Neural cell (in vitro differentiated cells): Measurements from ENCODE around the gene PPP1R12B. TPM values are rescaled to one million over a fixed set of nuclear protein-coding genes. Genes with fewer than 3 reads are reported as not detected.

Experiments
- H2AFZ ChIP-seq: fragments of 200-600, 300-800 bp; sonication (generic), shearing (Covaris generic); 2 replicates; pipeline ENCODE4 v1.6.0; 2014; ENCODE audit warnings: low read depth, mild to moderate bottlenecking, antibody characterized with exemption, low read length, moderate library complexity
- H3F3A ChIP-seq: fragments of 200-600 bp; shearing (Covaris generic); 2 replicates; pipeline ENCODE4 v1.6.1; 2016; ENCODE audit warnings: mild to moderate bottlenecking, moderate library complexity, mixed read lengths, antibody characterized with exemption, low read length; ENCODE audit not compliant: insufficient read depth, poor library complexity, severe bottlenecking
- H3K27ac ChIP-seq: fragments of 200-600, 300-800 bp; sonication (generic), shearing (Covaris generic); 2 replicates; pipeline ENCODE4 v1.5.1; 2014; ENCODE audit warnings: mild to moderate bottlenecking, low read length, moderate library complexity
- H3K27me3 ChIP-seq: fragments of 300-800, 200-600 bp; sonication (generic), shearing (Covaris generic); 2 replicates; pipeline ENCODE4 v1.6.0; 2014; ENCODE audit warnings: mild to moderate bottlenecking, low read depth, low read length, moderate library complexity; ENCODE audit not compliant: insufficient read depth
- H3K36me3 ChIP-seq: fragments of 300-800, 200-600 bp; sonication (generic), shearing (Covaris generic); 2 replicates; pipeline ENCODE4 v1.5.1; 2014; ENCODE audit warnings: mild to moderate bottlenecking, antibody characterized with exemption, low read length, moderate library complexity; ENCODE audit not compliant: insufficient read depth
- H3K4me2 ChIP-seq: fragments of 300-800, 200-600 bp; sonication (generic), shearing (Covaris generic); 2 replicates; pipeline ENCODE4 v1.6.0; 2014; ENCODE audit warnings: mild to moderate bottlenecking, low read length
- H3K4me3 ChIP-seq: fragments of 300-800, 200-600 bp; sonication (generic), shearing (Covaris generic); 2 replicates; pipeline ENCODE4 v1.5.1; 2014; ENCODE audit warnings: mild to moderate bottlenecking, low read length, moderate library complexity
- H3K79me2 ChIP-seq: fragments of 200-600 bp; shearing (Covaris generic); replicated peaks from 2 replicates; pipeline ENCODE4 v1.6.0; 2014; ENCODE audit warnings: mild to moderate bottlenecking, low read length, moderate library complexity; ENCODE audit not compliant: insufficient read depth
- H3K9ac ChIP-seq: fragments of 300-800, 200-600 bp; sonication (generic), shearing (Covaris generic); 2 replicates; pipeline ENCODE4 v1.6.1; 2016; ENCODE audit warnings: mild to moderate bottlenecking, low read length, mixed read lengths
- H3K9me2 ChIP-seq: fragments of 200-600 bp; shearing (Covaris generic); 2 replicates; pipeline ENCODE4 v1.6.1; 2016; ENCODE audit warnings: mild to moderate bottlenecking, low read length, mixed read lengths; ENCODE audit not compliant: insufficient read depth
- H3K9me3 ChIP-seq: fragments of 200-600, 300-800 bp; sonication (generic), shearing (Covaris generic); 2 replicates; pipeline ENCODE4 v1.6.1; 2016; ENCODE audit warnings: mild to moderate bottlenecking, mixed run types, low read length, moderate library complexity, mixed read lengths
- H4K20me1 ChIP-seq: fragments of 200-600 bp; shearing (Covaris generic); 2 replicates; pipeline ENCODE4 v1.6.1; 2016; ENCODE audit warnings: mild to moderate bottlenecking, mixed run types; ENCODE audit not compliant: insufficient read depth
- EP300 ChIP-seq: fragments of 450-650 bp; conservative IDR thresholded peaks from 2 replicates; pipeline ENCODE4 v1.6.1; 2014; ENCODE audit warnings: antibody characterized with exemption, mild to moderate bottlenecking, moderate library complexity; ENCODE audit not compliant: poor library complexity, severe bottlenecking
- EZH2 ChIP-seq: fragments of 200-600, 300-800 bp; shearing (Covaris generic), sonication (generic); IDR thresholded peaks from 2 replicates; pipeline ENCODE4 v1.6.1; 2014; ENCODE audit warnings: antibody characterized with exemption, low read length, borderline replicate concordance, mild to moderate bottlenecking; ENCODE audit not compliant: insufficient read depth, poor library complexity, severe bottlenecking
- MXI1 ChIP-seq: fragments of 450-650 bp; conservative IDR thresholded peaks from 2 replicates; pipeline ENCODE4 v1.6.1; 2014; ENCODE audit warnings: antibody characterized with exemption, mild to moderate bottlenecking; ENCODE audit not compliant: poor library complexity, severe bottlenecking
- POLR2AphosphoS5 ChIP-seq: IDR thresholded peaks from 2 replicates; pipeline ENCODE4 v1.6.1; 2012
- RAD21 ChIP-seq: fragments of 450-650 bp; conservative IDR thresholded peaks from 2 replicates; pipeline ENCODE4 v1.6.1; 2014; ENCODE audit warnings: antibody characterized with exemption, mild to moderate bottlenecking, moderate library complexity
- REST ChIP-seq: IDR thresholded peaks from 2 replicates; pipeline ENCODE4 v1.6.1; 2012; ENCODE audit warnings: borderline replicate concordance
- SMC3 ChIP-seq: fragments of 450-650 bp; conservative IDR thresholded peaks from 2 replicates; pipeline ENCODE4 v1.6.1; 2014; ENCODE audit warnings: antibody characterized with exemption, mild to moderate bottlenecking, moderate library complexity; ENCODE audit not compliant: poor library complexity
- TAF1 ChIP-seq: IDR thresholded peaks from 2 replicates; pipeline ENCODE4 v1.6.1; 2012; ENCODE audit warnings: low read depth
- polyA plus RNA-seq: library from polyadenylated mRNA; depleted of rRNA; stranded (reverse); fragments of >200 nt; gene quantifications from 2 replicates; pipeline ENCODE4 v1.2.3, GENCODE V29; 2014
- TF ChIP-seq, protein P1 (sequence below): fragments of 450-650 bp; IDR thresholded peaks from 2 replicates; pipeline ENCODE4 v1.5.1; 2014; ENCODE audit warnings: antibody characterized with exemption, mild to moderate bottlenecking, moderate library complexity; ENCODE audit not compliant: poor library complexity, severe bottlenecking

PPP1R12B gene
- polyA plus RNA-seq, 1 donor from 2014 or later, result 9.8 TPM

DNA sequence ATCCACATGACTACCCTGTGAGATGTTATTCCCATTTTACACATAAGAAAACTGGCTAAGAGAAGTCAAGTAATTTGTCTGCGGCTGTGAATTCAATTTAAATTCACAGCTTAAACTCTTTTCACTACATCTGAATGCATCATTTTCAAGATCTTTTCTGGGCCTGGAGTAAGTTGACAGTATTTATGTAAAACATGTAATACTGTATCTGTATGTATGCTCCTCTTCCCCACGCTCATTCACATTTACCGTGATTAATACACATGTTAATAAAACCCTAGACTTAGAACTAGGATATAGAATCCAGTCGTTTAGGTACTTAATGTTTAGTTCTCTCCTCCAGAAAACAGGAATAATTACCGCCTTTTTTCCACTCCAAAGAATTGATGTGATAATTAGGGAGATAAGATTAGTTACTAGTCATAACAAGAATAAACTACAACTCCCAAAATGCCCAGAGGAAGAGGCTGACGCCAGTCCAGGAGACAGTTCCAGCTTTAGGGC lies 442 bp upstream of the PPP1R12B start:
- no peaks in the 10 kb centered on the region for H3K36me3 ChIP-seq
- no peaks in the 10 kb centered on the region for H4K20me1 ChIP-seq
- peaks cover 17% of the 10 kb centered on the region for H3K79me2 ChIP-seq
- no peaks in the 10 kb centered on the region for H3K9me3 ChIP-seq
- no peak overlapping the region for H3K9ac ChIP-seq
- H3K9me2 ChIP-seq, result no peaks in the 10 kb centered on the region
- TF ChIP-seq, protein P1, sequence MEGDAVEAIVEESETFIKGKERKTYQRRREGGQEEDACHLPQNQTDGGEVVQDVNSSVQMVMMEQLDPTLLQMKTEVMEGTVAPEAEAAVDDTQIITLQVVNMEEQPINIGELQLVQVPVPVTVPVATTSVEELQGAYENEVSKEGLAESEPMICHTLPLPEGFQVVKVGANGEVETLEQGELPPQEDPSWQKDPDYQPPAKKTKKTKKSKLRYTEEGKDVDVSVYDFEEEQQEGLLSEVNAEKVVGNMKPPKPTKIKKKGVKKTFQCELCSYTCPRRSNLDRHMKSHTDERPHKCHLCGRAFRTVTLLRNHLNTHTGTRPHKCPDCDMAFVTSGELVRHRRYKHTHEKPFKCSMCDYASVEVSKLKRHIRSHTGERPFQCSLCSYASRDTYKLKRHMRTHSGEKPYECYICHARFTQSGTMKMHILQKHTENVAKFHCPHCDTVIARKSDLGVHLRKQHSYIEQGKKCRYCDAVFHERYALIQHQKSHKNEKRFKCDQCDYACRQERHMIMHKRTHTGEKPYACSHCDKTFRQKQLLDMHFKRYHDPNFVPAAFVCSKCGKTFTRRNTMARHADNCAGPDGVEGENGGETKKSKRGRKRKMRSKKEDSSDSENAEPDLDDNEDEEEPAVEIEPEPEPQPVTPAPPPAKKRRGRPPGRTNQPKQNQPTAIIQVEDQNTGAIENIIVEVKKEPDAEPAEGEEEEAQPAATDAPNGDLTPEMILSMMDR, result no peak
- no peak for TF ChIP-seq REST
- TF ChIP-seq EP300, result no peak
- TF ChIP-seq MXI1, result no peak
- TF ChIP-seq SMC3, result no peak
- no peak for TF ChIP-seq POLR2AphosphoS5
- TF ChIP-seq TAF1, result no peak
- no peak for TF ChIP-seq RAD21
- no peak for TF ChIP-seq EZH2
- peak overlapping the region; percentile 90 for H3K4me3 ChIP-seq
- peak overlapping the region; percentile 32 for H3K4me2 ChIP-seq
- peak overlapping the region; percentile 7 for H3K27ac ChIP-seq
- H3F3A ChIP-seq, result peaks cover 5% of the 10 kb centered on the region
- H3K27me3 ChIP-seq, result no peaks in the 10 kb centered on the region
- H2AFZ ChIP-seq, result no peak overlapping the region

GRCh38 chr1:202349206-202349928 lies 868 bp downstream of the PPP1R12B start:
- Histone ChIP-seq H3K9me3 (no peaks in the 10 kb centered on the region), H3F3A (peaks cover 5% of the 10 kb centered on the region), H2AFZ (peak overlapping the region; percentile 67), H3K4me3 (peak overlapping the region; percentile 90), H3K79me2 (peaks cover 17% of the 10 kb centered on the region), H3K4me2 (peak overlapping the region; percentile 95), H3K9ac (peak overlapping the region; percentile 76), H3K27me3 (no peaks in the 10 kb centered on the region), H3K36me3 (no peaks in the 10 kb centered on the region), H3K27ac (peak overlapping the region; percentile 68), H4K20me1 (no peaks in the 10 kb centered on the region), H3K9me2 (no peaks in the 10 kb centered on the region)
- peak; percentile 51 for TF ChIP-seq MXI1
- no peak for TF ChIP-seq REST
- TF ChIP-seq, protein P1, result no peak
- no peak for TF ChIP-seq EZH2
- no peak for TF ChIP-seq TAF1
